ENCODE measurements around the gene ESYT2. TPM values are rescaled to one million over a fixed set of nuclear protein-coding genes. Genes with fewer than 3 reads are reported as not detected.

ESYT2 gene
- total and polyA plus RNA-seq, 9 of the 15 experiments (the other 6 are each of a cell fraction or from before 2014, with no cell fraction given), result 5.8 to 86.9 (median 64.7) TPM

- POLR2A ChIA-PET, result interaction anchor here (0.5 kb wide), 1 partner anchor 49 kb away, joined by 3 read pairs; no protein-coding TSS in a partner anchor
- Histone ChIP-seq H3K79me2 (ENCODE audit: control insufficient read depth, insufficient read depth, low read length) (peaks cover 92% of the 10 kb centered on the region), H3K4me1 (replicated peaks in 1 of 2; ENCODE audit: control insufficient read depth in 2 of 2, insufficient read depth in 2 of 2, low read length in 2 of 2) (peaks cover 0 to 4% of the 10 kb centered on the region in 2 experiments; a peak in 2 of 5 replicates)
- TF ChIP-seq HMG20A (CRISPR knock-in tag; conservative IDR thresholded peaks at IDR 0.05) (no peak), CEBPB (tag; IDR thresholded peaks at IDR 0.05) (no peak), ZNF318 (IDR thresholded peaks at IDR 0.05; ENCODE audit: borderline replicate concordance in 1 of 2, low read depth in 1 of 2) (no peak), RHOXF2B (CRISPR knock-in tag; conservative IDR thresholded peaks at IDR 0.05) (no peak), U2AF2 (optimal IDR thresholded peaks at IDR 0.05; ENCODE audit: low read depth, low read length) (no peak), RBFOX2 (IDR thresholded peaks at IDR 0.05; ENCODE audit: low read depth, low read length) (0 out of 2 replicates have a peak, but pooled peaks have one; percentile 17), PTTG1 (tag; IDR thresholded peaks at IDR 0.05; ENCODE audit: low read depth) (no peak), RBM25 (IDR thresholded peaks at IDR 0.05; ENCODE audit: low read depth, low read length, severe bottlenecking) (no peak), ELK1 (CRISPR knock-in tag; IDR thresholded peaks at IDR 0.05) (no peak), GABPB2 (CRISPR knock-in tag; conservative IDR thresholded peaks at IDR 0.05) (no peak)
Observed at GRCh38 chr7:158805937-158806336, 23.4 kb downstream of the ESYT2 start.

More at GRCh38 chr7:158805937-158806336, 23.4 kb downstream of the ESYT2 start:
- no peak for FAIRE-seq
- no peak for ATAC-seq
- CTCF ChIA-PET (ENCODE audit: low intra/inter-chr PET ratio), result no interaction called here
- intact Hi-C loops (cut with micrococcal nuclease), result no loop called here
- in situ Hi-C loops (cut with MboI), result no loop called here
- Histone ChIP-seq H3K27me3 (ENCODE audit: control insufficient read depth in 2 of 2, insufficient read depth in 2 of 2, low read length in 2 of 2) (no peaks in the 10 kb centered on the region), H3K4me2 (ENCODE audit: insufficient read depth, low read length) (no peak overlapping the region), H3K27ac (ENCODE audit: extremely low read depth, low read depth, low read length) (no peak overlapping the region), H2AFZ (ENCODE audit: low read depth, low read length) (no peak overlapping the region), H4K20me1 (replicated peaks; ENCODE audit: control insufficient read depth, insufficient read depth, low read length) (no peaks in the 10 kb centered on the region), H3K36me3 (ENCODE audit: control insufficient read depth, insufficient read depth, low read length) (peaks cover 47% of the 10 kb centered on the region), H3K9me1 (ENCODE audit: control insufficient read depth, insufficient read depth, low read length) (no peaks in the 10 kb centered on the region), H3K4me3 (no peak overlapping the region), H3K9ac (ENCODE audit: insufficient read depth in 1 of 2, low read depth in 2 of 2, low read length in 2 of 2) (no peak overlapping the region), H3K9me3 (replicated peaks; ENCODE audit: control insufficient read depth, insufficient read depth, low read depth, low read length) (peaks cover 16% of the 10 kb centered on the region; the same call in 1 of the 2 replicates)
- DNase-seq (ENCODE audit: extremely low read depth in 1 of 4, low spot score in 3 of 4), result peak in 1 of 4 experiments; percentile 32
- 89% methylated on average over 11 of the region's 21 CpGs for WGBS (ENCODE audit: insufficient coverage, low coverage, missing lambda C conversion rate)
- BruUV-seq (replicated peaks), result no TSS peak

Data from K562 (cell line).